HG03196 (cell line): ENCODE measurements around the gene CFAP300.
A peak's percentile ranks its signal among the peaks of the same experiment; 100 is the strongest.

Experiments used
- ATAC-seq: cut with Tn5 transposase; IDR thresholded peaks from one replicate; pipeline ENCODE4 v1.9.1; 2021; ENCODE audit not compliant: unreplicated experiment

Gene CFAP300

DNA sequence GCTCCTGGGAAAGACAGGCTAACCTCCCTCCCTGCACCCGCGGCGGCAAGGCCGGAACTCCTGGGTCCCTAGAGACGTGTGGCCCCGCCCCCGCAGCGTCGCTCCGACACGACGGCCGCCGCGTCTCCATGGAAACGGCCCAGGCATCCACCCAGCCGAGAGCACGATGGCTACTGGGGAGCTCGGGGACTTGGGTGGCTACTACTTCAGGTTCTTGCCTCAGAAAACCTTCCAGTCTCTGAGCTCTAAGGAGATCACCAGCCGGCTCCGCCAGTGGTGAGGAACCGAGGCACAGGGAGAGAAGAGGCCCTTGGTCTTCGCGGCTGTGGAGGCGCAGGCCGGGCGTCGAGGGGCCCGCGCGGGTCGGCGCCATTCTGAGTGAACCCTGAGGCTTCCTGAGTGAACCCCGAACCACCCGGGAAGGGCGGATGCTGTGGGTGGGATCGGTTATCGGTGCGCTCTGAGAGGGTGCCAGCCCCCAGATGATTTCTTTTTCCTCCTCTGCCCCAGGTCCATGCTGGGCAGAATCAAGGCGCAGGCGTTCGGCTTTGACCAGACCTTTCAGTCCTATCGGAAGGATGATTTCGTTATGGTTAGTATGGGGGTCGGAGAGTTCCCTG, at the start of gene CFAP300:
Gene CFAP300, plus strand, starts transcription at position 133 of the 620 bp plus-strand sequence. Its CDS starts 34 bp downstream, at position 167.
- ATAC-seq: no peak

DNA sequence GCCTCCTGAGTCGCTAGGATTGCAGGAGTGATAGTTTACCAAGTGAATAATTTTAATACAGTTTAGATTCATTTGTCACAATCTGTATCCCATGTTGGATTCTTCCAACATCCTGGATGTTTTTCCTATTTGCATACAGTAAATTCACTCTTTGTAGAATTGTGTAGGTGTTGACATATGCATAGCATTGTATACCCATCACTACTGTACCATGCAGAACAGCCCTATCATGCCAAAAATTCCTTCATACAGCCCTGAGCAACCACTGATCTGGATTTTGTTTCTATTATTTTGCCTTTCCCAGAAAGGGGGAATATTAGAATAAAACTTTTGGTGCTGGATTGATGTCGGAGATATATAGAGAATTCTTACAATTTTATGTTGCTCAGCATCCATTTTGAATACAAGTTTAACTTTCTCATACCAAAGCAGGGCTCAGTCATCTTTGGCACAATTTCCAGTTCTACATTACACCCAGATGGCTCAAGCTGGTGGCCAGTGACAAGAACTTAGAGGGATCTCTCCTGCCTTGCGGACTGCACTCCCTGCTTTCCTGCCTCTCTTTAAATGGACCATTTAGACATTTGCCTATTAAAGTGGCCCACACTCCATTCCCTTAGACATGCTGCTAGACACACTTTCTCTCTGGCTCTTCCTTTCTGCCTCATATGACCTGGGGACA, 45.4 kb upstream of the CFAP300 start:
- ATAC-seq: no peak

DNA sequence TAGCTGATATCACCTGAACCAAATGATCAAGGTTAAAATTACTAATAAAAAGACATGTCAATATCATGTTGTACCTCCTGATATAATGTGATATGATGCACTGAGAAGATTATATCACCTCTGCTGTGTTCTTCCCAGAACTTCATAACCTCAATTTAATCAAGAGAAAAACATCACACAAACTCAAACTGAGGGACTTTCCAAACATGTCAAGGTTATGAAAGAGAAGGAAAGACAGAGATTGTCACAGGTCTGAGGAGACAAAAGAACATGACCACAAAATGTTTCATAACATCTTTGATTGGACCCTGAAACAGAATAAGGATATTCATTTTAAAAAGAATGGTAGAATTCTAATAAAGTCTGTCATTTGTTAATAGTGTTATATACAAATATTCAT, 43.0 kb upstream of the CFAP300 start:
- ATAC-seq: no peak

DNA sequence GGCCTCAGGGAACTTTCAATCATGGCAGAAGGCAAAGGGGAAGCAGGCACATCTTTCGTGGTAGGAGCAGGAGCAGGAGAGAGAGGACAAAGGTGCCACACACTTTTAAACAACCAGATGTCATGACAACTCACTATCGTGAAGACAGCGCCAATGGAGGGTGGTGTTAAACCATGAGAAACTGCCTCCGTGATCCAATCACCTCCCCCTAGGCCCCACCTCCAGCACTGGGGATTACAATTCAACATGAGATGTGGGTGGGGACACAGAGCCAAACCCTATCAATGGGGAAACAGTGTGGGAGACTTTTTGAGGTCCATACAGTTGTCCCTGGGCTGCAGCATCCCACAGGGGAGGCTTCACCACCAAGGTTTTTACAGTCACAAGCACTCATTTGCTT, 41.9 kb upstream of the CFAP300 start:
- ATAC-seq: no peak

DNA sequence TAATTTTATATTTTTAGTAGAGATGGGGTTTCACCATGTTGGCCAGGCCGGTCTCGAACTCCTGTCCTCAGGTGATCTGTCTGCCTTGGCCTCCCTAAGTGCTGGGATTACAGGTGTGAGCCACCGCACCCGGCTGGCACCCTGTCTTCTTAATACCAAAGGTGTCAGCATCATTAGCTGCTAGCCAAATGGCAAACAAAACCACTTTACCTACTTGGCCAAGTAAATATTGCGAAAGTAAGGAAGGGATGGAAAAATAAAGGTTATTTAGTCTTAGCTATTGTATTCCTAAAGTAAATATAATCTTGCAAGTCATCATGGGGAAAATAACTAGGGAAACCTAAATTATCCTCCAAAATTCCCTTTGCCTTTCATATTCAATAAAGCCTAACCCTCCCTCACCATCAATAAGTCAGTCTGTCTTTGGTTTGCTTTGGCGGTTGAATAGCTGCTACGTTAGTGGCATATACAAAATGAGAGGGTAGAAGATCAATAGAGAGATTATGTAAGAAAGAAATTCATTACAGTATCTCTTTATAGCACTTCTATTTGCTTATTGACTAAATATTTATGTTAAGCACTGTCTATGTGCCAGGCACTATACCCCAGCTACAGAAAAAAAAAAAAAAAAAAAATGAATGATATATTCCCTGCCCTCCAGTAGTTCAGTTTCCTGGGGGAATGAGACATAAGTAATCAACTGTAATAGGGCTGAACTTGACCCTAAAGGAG, 40.2 kb upstream of the CFAP300 start:
- ATAC-seq: no peak

DNA sequence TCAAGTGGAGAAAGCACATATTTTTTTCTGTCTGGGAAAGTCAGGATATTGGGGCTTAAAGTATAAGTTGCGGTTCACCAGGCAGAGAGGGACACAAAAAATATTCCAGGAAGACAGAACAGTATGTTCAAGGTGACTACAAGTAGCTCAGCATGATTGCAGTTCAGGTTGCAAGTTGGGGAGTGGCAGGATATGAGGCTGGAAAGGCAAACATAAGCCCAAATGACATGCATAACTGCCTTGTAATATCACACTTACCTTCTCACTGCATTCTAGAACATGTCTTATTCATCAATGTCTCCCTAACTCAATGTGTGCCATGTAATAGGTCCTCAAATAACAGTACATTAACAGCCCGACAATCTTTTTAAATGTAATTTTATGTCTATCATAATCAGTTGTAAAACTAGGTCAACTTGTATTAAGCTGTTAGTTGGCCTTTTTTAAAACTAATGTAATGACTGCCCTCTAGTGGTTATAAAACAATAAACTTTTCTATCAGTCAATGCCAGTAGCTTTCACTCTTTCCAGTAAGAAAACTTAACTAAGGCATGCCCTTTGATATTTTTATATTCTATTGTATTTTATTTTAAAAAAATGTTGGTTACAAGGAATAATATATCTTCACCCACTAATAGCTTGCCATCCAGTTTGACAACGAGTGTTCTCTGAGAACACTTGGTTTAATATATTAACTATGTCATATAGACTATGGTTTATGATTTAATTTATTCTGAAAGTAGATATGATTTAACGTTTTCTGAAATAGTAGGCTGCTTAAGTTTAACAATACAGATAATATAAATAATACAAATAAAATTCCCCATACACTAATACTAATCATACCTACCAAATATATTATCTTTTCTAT, 39.4 kb upstream of the CFAP300 start:
- peak; percentile 58 for ATAC-seq

DNA sequence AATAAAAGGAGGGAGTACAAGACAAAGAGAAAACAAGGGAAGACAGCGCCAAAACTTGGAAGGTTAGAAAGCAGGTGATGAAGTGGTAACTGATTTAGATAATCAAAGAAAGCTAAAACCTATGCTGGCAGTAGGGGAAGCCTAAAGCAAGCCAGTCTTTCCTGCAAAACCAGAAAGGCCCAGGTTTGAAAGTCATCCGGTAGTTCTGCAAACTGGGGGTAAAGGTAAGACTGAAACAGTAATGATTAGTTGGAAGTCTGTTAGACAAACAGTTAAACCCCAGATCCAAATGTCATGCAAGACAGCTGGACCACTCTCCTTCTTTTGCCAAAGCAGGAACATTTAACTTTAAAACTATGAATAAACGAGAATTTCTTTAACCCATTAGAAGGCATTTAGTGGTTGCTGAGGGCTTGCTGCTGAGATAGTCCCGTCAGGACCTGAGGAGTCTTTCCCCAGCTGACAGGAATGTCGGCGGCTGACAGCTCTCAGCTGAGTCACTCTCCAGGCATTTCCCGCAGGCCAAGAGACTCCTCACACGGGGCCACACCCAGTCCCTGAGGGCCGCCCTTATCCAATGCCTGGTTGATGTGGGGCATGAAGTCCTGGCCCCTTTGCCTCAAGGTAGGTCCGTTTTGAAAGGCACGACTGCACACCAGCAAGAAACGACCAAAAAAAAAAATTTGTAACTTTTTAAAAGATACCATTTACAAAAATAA, 36.3 kb upstream of the CFAP300 start:
- ATAC-seq: no peak

DNA sequence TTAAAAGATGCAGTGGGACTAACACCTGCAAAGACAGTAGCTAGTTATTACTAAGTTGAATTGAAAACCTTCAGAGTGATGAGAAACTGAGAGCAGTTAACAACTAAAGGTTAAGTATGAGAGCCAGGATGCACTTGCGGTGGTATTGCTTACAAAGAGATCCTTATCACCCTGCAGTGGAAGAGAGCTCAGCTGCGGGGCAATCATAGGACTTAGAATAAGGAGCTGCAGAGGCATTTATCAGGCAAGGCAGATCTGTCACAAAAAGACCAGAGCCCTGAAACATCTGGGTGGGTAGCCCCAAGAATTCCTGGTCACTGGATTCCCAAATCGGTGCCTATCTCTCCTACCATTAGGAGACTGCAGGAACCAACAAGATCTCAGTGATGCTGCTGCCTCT, 34.3 kb upstream of the CFAP300 start:
- ATAC-seq: no peak

DNA sequence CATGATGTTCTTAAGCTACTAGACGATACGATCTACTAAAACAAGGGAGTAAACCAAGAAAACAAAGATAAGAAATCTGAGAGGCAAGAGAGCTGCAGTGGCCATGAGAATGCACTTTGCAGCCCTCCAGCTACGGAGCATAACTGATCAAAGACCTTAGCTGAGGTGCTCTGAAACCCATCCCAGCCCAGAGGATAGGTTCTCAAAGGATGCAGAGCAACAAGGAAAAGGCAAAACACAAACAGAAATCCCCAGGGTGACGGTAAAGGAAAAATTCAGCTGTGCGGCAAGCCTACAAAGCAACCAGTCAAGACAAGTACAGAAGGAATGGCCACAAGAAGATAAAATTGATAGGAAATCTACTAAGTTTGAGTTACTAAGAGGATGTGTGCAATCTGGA, 32.5 kb upstream of the CFAP300 start:
- ATAC-seq: no peak

DNA sequence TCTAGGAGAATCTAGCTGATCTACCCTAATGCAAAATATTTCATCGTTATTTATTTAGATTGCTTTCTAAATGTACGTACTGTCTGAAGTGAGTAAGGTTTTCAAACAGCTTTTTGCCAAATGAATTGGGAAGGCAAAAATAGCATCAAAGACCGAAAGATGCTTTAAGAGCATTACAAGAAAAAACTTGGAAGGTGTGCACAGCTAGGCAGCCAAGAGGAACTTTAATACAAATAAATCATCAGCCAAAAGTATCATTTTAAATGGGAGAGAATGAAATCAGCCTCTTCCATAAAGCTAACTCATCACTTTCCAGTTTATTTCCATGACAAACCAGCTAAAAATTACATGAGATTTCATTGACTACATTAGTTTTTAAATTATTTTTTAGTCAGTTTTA, 30.2 kb upstream of the CFAP300 start:
- ATAC-seq: no peak

DNA sequence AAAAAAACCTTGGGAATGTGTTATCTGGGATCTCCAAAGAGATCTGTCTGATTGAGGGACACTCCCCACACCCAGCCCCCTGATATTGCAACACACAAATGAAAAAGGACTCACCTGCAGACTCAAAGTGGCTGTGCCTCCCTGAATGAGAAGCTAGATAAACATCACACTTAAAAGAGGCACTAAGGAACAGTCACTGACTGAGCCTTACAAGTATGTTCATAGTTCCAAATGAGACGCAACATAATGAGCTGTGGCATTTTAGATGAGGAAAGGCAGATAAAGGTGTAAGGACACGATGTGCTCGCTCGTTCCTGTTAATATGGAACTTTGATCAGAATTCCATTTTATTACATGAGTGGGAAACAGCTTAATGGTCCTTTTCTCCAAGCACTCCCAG, 21.0 kb upstream of the CFAP300 start:
- no peak for ATAC-seq

DNA sequence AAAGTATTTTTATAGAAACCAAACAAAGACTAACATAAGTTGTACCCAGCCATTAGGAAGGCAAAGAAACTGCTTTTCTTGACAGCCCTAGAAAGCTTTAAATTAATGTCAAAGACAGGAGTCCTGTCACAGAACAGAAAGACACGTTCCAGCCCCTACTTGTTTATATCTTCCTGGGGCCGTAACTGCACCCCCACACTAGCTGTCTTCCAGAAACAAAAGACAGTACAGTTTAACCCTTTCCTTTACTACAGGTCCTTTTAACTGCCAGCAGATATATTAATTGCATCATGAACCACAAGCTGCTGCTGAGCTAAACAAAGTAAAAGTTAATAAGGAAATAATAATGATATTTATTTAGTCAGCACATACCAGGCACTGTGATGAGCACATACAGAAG, 20.3 kb upstream of the CFAP300 start:
- ATAC-seq: no peak

DNA sequence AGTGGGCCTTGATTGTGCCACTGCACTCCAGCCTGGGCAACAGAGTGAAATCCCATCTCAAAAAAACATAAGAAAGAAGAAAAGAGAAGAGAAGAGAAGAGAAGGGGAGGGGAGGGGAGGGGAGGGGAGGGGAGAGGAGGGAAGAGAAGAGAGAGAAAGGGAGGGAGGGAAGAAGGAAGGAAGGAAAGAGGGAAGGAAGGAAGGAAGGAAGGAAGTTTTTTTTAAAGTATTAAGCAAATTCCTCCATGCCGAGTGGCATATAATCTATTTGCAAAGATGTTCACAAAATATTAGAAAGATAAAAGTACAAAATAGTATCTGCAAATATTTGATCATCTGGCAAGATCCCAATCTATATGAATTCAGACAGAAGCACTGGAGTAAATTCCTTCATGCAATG, 10.5 kb upstream of the CFAP300 start:
- ATAC-seq: no peak

DNA sequence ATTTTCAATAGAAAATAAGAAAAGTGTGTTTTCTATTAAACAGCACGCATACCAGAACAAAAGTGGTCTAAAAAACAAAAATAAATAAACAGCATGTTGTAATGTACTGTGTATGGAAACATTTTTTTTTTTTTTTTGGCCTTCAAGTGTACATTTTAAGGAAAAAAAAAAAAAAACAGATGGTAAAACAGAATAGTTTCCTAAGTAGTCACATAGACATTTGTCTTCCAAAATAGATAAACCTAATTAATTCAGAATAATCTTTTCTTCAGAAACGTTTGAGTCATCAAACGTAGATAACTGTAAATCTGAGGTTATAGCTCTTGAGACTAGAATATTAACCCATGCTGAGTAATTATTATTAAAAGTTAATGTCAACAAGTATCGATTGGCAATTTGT, 396 bp upstream of the CFAP300 start:
- no peak for ATAC-seq

DNA sequence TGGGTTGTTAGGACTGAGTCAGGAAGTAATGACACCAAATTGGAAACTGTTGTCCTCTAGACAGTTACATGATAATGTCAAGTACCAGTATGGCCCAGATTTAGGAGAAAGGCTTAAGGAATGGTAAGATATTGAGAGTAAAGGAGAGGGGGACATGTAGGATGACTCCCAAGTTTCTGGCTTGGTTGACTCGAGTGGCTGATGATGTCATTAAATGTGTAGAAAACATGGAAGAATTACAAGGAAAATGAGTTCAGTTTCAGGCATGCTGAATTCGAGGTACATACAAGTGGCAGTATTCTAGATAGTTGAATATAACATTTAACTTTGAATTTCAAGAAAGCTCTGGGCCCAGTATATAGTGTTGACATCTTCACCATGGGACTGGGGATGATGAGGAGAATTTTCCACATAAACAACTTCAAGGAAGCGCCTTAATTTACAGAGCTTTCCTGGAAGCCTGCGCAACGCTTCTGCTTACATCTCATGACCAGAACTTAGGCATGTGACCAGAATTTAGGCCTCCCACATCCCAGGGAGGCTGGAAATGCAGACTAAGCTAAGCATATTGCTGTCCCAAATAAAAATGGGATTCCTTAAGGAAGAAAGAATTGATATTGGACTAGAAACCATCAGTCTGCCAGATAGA, 3.8 kb downstream of the CFAP300 start:
- no peak for ATAC-seq

DNA sequence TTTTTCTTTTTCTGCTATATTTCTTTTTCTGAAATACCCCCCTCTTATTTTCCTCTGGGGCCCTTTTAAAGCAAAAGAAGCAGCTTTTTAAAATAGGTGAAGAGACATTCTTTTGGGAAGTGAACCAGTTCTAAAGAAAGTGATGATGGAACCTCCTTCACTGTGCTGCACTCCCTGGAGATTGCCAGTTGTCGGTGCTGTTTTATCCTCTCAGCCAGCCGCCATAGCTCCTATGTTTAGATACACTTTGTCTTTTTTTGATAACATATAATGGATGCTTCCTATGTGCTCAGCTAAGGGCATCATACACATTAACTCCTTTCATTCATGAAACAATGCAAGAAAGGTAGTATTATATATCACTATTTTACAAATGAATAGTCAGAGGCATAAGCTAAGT, 14.0 kb downstream of the CFAP300 start:
- ATAC-seq: no peak

DNA sequence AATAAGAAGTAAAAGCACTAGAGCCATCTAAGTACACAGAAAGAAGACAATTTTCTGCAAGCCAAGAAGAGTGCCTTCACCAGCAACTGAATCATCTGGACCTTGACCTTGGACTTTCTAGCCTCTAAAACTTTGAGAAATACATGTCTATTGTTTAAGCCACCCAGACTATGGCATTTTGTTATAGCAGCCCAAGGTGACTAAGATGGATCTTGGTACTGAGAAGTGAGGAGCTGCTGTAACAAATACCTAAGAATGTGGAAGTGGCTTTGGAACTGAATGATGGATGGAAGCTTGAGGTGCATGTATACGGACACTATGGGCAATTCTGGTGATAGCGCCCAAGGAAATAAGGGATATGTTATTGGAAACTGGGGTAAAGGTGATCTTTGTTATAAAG, 14.9 kb downstream of the CFAP300 start:
- ATAC-seq: no peak

DNA sequence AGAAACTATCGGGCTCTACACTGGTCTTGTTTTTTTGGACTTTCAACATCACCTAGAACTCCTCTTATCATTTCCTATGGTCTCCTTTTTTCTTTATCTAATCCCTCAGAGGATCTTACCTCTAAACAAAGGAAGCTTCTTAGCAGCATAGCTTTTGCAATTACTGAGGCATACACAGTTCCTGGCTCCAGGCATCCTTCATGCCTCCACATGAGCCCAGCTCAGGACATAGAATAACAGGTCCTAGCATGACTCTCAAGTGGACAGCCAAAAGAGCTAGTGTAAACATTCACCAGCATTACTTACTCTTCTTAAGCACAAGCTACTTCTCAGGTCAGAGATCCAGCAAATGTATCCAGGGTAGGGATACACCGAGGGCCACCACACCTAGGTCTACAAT, 17.1 kb downstream of the CFAP300 start:
- no peak for ATAC-seq

DNA sequence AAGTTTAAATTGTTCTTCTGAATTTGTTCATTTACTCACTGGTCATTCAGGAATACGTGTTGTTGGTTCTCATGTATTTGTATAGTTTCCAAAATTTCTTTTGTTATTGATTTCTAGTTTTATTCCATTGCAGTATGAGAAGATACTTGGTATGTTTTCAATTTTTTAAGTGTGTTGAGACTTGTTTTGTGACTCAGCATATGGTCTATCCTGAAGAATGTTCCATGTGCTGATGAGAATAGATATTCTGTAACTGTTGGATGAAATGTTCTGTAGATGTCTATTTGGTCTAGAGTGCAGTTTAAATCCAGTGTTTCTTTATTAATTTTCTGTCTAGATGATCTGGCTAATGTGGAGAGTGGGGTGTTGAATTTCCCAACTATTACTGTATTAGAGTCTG, 23.5 kb downstream of the CFAP300 start:
- no peak for ATAC-seq
